Hindlimb muscle (tissue), 1 donor: ENCODE data around the gene COL3A1. TPM values are rescaled to one million over a fixed set of nuclear protein-coding genes. Genes with fewer than 3 reads are reported as not detected.

ENCODE experiments used
- DNase-seq: peaks from one replicate; pipeline ENCODE4 v3.0.0-alpha.2; 2013
- polyA plus RNA-seq: library from polyadenylated mRNA; unstranded; fragments of 120-200 nt; gene quantifications from one replicate; pipeline ENCODE4 v1.2.1, GENCODE V29; 2013; ENCODE audit not compliant: insufficient read length

Gene COL3A1
- polyA plus RNA-seq: 5,984 TPM

DNA sequence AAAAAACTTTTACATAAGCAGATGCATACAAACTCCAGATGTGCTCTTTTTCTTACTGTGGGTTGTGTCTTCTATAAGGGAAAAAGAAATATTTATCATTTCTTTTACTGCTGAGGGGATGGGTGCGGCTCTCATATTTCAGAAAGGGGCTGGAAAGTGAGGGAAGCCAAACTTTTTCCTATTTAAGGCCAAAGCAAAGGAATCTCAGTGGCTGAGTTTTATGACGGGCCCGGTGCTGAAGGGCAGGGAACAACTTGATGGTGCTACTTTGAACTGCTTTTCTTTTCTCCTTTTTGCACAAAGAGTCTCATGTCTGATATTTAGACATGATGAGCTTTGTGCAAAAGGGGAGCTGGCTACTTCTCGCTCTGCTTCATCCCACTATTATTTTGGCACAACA is at the start of gene COL3A1:
Gene COL3A1 (plus strand): TSS at position 210 of the 400 bp plus-strand sequence. CDS start 117 bp downstream, at position 327.
- DNase-seq: peak; percentile 92

DNA sequence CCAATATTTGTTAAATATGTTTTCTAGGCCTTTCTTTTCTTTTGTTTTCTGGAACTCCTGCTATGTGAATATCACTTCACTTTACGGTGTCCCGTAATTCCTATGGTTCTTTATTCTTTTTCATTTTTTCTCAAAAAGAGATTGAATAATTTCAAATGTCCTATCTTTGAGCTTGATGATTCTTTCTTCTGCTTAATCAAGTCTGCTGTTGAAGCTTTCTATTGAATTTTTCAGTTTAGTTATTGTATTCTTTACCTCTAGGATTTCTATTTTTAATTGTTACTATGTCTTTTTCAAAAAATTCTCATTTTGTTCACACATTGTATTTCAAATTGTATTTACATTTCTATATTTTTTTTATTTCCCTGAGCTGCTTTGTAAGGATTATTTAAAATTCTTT is 45.5 kb upstream of the COL3A1 start:
- no peak for DNase-seq

DNA sequence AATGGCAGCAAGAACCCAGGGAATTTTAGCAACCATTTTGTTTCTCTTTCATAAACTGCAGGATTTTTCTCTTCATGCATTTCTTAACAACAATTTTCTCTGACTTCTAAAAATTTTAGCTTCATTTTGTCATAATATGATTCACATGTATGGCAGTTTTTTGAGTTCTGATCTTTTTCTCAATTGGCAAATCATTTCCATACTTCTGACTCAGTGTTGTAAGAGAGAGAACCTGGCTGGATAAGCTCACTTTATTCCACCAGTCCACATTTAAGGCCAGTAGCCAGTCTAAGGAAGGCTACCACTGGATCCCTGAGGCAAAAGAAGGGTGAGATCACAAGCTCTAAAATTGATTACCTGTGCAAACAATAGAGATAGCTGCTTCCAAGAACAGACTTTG is 42.8 kb upstream of the COL3A1 start:
- no peak for DNase-seq

DNA sequence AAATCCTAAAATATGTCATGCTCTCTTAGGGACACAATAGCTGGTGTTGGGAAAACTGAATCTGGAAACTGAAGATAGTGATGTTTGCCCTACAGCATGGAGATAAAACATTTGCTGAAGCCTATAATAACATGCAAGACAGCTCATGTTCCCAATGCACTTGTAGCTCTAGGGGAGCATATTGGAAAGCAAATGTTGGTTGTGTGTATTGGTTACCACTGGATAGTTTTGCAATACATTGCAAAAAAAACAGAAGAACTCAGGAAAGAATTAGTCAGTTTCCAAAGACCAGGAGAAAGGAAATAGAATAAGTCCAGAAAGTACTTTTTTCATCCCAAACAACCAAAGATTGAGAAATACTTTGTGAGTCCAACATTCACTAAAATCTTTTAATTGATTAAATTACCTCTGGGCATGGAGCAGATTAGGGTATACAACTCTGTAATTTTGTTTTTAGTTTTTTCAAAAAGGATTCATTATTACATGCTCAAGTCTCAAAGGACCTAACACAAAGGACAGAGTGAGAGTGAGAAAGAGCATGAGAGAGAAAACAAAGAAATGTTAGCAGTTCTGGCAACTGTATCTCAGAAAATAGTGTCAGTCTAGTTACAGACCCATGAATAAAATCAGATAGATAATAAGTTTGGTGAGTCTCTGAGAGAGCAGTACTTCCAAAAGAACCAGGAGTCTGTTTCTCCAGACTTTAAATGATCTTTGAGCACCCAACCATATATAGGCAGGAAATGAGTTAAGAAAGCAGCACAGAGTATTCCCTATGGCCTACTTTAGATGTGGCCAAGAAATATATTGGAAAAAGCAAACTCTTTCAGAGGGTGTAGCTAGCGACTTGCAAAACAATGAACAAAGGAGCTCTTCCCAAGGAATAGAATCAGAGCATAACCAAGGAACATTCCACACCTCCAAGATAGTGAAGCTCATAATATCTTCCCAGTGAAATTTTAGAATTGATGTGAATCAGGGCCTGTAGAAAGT is 36.6 kb upstream of the COL3A1 start:
- DNase-seq: peak; percentile 26

DNA sequence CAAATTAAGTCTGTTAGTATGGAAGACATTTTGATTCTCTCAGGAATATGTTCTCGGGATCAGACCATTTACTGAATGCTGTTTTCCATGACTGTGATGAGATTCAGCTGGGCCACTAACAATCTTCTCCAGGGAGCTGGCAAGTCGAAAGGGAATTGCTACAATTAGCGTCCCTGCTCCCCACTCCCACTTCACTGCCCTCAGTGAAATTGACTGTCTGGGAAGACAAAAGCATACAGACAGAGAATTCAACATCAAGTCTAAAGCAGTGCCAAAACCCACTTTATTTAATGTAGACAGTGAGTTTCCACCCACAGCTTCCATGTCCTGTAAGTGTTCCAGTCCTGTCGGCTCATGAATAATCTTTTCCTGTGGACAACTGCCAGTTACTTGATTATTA is 34.0 kb upstream of the COL3A1 start:
- peak; percentile 16 for DNase-seq

DNA sequence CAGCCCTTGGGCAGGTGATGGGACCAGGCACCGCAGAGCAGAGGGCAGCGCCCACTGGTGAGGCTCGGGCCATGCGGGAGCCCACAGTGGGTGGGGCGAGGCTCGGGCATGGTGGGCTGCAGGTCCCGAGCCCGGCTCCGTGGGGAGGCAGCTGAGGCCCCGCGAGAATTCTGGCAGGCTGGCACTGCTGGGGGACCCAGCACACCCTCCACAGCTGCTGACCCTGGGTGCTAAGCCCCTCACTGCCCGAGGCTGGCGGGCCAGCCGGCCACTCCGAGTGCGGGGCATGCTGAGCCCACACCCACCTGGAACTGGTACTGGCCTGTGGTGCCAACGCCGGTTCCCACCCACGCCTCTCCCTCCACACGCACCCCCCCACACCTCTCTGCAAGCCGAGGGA is 29.7 kb upstream of the COL3A1 start:
- no peak for DNase-seq

DNA sequence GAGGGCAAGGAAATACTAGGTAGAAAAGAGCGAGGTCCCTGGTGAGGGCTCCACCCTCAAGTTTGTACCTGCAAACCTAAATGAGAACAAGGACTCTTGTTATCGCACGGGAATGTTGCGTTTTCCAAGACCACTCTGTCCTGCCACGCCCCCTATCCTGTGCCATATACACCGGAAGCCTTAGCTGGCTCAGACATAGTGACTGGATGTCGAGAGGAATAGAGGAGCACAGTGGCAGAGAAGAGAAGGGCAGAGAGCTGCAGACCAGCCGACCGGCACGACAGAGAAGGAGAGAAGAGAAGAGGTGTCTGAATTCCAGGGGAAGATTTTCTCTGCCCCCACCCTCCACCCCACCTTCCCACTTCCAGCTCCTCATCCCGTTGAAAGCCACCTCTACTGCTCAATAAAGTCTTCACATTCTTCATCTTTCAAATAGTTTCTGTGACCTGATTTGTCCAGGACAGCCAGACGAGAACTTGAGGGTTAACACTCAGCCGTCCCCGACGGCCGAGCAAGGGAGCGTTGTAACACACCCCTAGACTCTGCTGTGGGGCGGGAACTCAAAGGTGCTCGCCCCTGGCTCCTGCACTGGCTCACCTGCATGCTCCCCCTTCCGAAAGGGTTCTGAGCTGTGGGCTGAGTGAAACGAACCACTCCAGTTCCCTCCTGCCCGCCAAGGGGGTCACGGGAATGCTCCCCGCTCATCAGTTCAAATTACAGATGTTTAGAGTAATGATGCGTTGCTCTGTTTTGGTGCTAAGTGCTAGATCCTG is 24.9 kb upstream of the COL3A1 start:
- DNase-seq: no peak

DNA sequence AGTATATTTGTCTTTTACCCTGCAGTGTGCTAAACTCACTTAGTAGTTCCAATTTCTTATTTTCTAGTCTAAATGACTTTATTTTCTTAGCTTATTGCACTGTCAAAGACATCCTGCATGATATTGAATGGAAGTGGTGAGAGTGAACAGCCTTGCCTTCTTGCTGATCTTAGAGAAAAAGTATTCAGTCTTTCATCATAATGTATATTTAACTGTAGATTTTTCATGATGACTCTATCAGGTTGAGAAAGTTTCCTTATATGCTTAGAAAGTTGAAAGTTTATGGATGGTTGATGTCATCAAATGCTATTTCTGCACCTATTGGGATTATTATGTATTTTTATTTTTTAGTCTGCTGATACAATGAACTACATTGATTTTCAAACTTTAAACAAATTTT is 21.3 kb upstream of the COL3A1 start:
- DNase-seq: no peak

DNA sequence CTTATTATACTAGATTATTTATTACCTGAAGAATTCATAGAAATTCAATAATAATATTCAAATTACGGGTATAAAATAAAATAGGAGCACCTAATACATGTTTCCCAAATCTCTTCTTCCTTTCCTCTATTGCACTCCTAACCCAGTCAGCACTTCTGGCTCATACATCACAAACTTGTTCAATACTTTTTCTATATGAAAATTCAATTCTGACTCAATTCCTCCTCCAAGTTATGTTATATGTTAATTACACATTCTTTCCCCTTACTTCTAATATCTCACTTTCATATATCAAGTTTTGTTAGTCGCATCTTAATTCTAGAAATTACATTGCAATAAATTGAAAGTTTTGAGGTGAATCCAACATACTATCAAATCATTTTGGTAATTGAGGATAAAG is 17.9 kb upstream of the COL3A1 start:
- no peak for DNase-seq

DNA sequence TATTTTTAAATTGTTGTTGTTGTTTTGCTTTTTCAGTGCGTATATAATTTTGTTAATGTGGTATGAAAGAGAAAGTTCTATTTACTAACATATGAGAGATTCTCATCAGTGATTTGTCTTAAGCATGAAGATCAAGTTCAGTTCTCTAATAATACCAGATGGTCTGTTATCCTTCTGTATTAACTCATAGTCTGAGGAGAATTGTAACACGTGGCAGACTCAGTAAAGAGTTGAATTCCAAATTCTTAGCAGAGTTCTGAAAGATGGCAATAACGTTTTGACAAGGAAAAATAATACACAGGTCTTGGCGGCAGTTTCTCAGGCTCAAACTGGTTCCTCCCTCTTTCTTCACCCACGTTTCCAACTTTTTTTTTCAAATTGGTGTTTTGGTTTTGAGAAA is 17.2 kb upstream of the COL3A1 start:
- DNase-seq: no peak

DNA sequence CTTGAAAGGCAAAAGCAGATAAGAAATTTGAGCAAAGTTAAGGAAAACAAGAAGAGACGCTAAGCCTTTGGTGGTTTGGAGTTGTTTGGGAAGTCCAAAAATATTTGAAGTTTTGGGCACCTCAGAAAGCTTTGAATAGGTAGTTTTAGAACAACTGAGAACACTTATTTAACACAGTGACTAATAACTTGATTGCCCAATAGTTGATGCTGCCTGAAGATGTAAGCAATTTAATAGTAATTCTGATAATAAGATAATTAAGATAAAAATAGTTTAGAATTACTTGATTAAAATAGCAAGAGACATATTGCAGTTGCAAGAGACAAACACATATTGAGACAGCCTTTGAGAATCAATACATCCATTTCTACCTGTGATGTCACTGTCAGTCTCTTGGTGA is 16.5 kb upstream of the COL3A1 start:
- no peak for DNase-seq

DNA sequence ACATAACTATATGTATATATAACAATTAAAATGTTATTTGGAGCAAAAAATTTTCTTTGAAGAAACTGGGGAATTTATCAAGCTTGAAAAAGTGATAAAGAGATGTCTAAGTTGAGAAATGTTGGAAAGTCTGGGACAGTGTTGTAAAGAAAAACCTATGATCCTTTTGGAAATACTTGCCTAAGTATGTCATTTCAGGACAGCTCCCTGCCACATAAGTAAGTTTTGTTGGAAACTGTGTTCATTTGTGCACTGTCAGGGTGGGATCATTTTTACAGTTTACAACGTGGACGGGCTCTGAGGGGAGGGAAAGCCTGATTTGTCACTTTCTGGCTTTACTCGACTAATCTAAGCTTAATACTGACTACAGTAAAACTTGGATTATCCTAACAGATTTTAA is 10.4 kb upstream of the COL3A1 start:
- no peak for DNase-seq

DNA sequence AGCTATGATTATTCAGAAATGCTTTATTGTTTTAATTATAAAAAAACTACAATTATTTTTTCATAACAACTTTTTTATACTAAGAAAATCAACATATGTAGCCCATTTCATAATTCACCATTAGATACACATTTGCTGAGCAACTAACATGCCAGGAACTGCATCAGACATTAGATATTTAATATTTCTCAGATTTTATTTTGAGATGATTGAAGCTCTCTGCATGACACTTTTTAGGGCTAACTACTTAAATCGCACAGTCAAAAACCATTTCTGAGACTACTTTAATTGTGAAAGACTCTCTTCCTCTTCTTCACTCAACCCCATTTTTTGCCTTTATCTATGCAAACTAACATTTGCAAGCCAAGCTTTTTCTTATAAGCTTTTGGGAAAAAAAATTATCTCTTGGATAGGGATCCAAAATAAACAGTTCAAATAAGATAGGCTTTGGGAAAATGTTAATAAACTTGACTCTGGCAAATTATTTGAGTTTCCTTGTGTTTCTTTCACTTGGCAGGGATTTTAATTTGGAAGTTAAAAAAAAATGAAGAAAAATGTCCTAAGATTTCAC is 9.1 kb upstream of the COL3A1 start:
- no peak for DNase-seq

DNA sequence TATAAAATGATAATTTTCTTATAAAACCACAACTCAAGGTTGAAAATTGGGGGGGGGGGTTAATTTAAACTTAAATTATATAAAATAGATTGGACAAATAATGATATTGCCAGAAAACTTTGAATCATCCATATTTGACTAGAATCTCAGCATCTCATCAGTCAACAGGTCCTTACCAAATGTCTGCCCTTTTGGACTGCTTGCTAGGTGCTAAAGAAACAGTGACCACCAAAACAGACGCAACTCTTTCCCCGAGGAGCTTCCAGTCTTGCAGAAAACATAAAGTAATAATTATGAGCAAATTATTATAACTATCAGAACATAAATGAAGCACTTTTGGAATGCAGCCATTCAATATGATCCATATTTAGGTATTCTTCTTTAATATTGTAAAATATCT is 8.6 kb upstream of the COL3A1 start:
- DNase-seq: no peak

DNA sequence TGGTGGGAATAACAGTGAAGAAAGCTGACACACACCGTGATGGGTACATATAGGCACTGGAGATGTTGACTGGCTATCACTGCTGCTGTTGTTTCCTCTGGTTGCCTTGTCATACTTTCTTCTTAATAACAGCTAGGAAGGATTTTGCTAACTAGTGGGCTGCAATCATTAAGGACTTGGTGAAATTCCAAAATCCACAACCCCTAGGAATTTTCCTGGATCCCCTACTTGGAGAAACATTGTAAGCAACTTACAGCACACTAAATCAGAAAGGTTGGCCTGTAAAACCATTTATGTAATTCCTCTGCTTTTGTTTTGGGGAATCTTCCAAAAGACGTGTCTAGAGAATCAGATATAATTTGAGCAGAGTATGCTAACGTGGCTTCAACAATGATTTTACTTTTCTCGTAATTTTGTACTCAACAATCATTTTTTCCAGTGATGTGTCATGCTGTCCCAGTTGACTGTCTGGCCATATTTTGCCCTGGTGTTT is 8.0 kb upstream of the COL3A1 start:
- peak; percentile 81 for DNase-seq

DNA sequence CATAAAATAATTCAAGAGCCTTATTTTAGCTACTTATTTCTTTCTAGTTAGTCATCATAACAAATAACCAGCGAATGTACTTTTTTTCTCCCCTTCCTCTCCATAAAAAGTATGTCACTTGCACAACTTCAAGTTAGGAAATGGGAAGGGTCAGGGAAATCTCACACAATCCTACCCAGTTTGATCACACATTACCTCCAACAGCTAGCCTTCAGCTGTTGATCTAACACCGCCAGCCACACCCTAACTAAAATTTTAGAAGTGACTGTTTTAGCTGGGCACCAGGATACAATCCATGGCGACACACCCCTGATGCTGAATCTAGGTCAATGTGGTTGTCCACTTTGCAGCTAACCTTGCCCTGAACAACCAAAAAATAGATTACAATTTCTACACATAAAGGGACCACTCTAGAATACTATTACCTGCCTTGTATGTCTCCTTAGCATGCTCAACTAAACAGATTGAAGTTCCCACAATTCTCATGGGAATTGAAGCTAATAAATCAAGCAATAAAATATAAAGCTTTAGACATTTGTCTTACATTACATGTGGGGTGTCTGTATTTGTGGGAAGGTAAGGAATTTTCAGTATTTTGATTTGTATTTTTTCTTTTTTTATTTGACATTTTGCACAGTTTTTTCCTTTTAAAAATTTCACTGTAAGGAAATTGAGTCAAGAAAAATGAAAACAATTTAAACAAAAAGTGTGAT is 7.3 kb upstream of the COL3A1 start:
- DNase-seq: no peak

DNA sequence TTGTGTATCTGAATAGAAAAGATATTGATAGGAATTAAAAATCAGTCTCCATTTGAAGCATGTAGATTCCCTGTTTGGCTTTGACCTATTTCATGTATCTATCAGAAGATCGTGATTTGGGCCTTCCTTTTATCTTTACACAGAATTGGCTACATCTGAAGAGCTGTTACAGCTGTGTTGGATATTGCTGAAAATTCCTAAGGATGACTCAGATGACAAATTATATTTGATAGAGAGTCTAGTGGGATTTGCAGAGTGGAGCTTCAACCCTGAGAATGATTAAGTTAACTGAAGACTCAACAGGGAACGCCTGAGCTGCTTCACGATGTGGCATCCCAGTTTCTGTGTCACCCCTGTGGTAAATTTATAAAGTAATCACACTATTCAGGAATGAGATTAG is 4.9 kb upstream of the COL3A1 start:
- DNase-seq: no peak

DNA sequence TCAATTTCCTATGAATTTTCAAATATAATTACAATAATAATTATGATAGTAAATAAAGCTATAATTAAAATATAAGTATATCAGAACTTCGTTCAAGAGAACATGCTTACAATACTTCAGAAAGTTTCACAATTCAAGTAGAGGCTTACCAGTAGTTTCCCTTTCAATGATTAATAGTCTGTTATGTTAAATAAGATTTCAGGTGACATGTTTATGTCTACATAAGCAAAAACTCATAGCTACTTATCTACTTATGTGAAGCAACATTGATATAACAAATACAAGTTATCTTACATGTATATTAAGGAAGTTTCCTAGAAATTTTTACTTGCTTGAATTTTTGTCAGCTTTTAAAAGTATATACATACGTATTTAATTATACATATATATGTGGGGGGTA is 4.5 kb upstream of the COL3A1 start:
- no peak for DNase-seq

DNA sequence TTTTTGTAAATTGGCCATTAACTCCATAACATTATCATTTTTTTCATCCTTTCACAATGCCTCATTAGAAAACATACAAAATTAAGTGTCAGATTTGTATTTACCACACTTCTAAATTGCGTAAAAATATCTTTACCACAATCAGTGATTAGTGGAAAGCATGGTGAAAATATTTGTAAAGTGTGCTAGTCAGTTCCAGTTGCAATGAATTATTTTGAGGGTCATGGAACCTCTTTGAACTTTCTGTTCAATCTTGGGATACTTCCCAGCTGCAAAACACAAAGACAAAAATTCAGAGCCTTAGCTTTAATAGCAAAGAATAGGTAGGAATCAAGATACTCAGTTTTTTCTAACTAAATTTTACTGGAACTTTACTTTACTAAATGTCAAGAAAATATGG is 4.0 kb upstream of the COL3A1 start:
- DNase-seq: no peak

DNA sequence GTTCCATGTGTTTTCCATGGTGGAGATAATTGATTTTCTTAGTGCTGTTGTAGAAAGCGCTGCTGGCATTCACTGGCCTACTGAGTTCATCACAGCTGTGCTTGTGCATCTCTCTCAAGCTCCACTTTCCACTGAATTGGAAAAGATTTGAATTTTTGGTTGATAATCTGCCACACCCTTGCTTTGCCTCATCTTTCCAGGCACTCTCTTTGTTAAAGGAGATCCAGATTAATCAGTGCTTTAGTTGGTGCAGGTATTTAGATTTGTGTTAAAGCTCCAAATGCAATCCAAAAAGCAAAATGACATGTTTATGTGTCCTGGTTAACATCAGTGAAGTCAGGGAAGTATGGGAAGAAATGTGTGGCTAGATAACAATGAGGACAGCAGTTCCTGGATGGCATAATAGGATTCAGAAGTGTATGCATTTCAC is 2.7 kb upstream of the COL3A1 start:
- DNase-seq: no peak

DNA sequence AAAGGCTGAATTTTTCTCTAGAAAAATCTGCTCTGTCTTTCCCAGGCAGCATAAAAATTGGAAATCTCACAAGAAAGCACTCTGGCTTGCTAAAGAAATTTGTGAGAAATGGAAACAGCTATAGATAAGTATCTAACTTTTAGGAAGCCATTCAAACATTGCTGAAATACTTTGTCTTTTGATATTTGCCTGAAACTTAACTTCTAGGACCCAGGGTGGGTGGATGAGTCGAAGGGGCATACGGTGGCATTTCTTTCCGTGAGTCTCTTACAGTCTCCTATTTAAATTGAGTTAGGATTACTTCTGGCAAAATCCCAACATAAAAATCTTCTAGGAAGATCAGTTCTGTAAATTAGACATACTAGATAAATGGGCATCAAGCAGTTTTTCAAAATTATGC is 532 bp upstream of the COL3A1 start:
- no peak for DNase-seq

DNA sequence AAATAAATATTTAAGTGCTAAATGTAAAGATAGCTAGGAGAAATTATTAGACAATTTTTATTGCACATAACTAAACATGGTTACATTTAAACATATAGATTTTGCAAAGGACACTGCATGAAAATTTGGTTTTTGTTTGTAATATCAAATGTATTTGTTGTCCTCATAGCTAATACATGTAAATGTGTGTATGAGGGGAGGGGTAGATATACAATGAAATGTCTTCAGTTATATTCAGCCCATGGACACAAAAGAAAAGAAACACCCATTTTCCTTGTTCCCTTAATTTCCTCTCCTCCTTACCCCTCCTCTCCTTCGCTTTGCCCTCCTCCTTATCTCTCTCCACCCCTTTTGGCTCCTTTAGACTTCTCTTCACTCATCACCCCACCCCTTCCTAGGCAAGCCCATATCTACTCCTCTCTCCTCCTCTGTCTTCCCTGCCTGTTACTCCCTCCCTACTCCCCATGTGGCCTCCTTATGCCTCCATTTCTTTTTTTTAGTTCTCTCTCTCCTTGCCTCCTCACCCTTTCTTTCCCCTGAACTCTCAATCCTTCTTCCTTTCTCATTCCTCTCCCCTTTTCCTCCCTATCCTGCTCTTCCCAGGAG is 1.4 kb downstream of the COL3A1 start:
- DNase-seq: peak; percentile 93
